Measurements from ENCODE around the gene KERA.

Gene KERA

GRCh38 chr12:91072931-91073330 is 15.1 kb upstream of the KERA start:
- no peak for DNase-seq

DNA sequence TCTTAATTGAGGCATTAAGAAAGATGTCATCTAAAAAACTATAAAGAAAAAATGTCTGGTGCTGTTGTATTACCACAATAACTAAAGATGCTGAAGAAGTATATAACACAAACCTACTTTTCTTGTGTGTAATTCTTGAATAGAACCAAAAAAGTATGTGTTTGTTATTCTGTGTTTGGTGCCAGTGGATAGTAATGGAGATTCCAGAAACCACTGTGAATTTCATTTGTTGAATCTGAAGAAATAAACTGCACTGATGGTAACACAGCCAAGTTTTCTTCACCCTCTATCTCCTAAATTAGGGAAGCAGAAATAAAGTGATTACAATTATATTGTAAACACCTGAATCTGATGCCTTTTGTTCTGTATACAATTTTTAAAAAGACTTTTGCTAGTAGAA is 13.1 kb upstream of the KERA start:
- no peak for DNase-seq

- DNase-seq: no peak
These were observed 7.6 kb upstream of the KERA start for GRCh38 chr12:91065396-91065795.

- no peak for DNase-seq
These were observed 6.8 kb upstream of the KERA start for GRCh38 chr12:91064640-91065039.

DNA sequence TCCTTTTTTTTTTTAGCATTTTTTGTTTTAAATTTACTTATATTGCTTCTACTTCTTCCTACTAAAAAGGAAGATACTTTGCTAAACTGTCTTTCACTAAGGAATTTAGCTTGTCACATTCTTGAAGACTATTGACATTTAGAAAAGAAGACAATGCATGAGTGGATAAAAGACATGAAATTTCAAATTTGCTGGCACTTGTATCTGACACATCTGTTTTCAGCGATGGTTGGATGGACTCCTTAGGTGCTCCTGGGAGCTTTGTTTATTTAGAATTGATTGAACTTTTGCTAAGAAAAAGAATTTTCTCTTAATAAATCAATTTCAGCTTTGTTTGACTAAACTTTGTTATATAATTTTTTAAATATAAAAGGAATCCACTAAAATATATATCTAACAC is 3.3 kb upstream of the KERA start:
- DNase-seq: no peak

DNA sequence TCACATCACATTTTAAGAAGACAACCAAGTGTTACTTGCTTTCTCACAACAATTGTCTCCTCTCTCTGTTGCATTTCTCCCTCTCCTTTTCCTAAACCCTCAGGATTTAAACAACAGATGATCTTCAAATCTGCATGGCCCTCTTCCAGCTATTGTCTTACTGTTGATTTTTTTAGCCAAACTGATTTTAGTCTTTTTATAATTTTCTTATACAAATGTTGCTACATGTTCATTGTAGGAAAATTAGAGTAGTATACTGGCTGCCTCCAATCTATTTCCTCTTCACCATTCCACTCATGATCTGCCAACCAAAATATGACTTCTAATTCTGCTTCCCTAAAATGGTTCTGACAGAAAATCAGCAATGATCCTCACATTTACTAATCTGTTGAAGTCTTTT is 1.4 kb upstream of the KERA start:
- no peak for DNase-seq

DNA sequence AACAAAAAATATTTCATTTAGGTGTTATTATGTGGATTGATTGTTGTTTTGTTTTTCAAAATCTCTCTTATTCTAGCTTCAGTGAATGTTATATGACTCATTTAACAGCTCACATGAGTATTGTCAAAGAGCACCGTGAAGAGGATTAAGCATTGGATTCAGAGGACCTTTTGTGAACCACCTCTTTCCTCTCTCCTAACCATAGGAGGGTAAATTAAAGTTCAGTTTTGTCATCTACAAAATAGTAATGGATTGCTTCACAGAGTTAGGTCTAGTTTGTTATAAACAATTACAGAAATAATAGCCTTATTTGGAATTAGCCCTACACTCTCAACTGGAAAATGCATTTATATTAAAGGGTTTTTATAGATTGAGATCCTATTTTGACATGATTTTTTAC is 962 bp upstream of the KERA start:
- DNase-seq: no peak

DNA sequence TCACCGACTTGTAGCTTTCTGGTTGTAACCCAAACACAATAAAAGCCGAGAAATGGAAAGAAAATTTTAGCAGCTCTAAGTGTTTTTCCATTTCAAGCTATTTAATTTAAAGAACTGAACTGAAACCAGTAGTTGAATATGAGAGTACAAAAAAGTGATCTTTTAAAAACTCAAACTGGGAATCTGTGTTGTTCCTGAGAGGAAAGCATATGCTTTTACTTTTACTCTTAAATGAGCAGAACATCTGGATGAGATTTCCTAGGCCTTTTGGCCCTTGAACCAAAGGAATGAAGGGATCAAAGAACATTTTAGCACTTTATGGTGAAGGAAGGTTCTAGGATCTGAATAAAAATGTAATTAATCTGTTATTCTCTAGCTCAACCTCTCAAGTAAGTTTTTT is 1.3 kb downstream of the KERA start:
- DNase-seq: no peak

DNA sequence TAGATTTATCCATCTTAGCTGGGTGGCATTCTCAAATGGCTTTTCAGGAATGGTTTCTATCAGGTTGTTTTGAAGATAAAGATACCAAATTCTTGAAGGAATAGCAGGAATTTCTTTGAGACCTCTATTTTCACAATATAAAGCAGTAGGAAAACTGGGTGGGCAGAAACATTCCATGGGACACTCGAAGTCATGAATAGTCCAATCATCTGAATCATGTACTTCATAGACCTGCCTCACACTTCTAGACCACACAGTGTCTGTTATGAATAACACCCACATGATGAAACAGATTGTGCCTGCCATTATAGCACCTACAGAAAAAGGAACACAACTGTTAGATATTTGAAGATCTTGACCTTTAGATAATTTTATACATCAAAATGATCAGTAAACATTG is 1.8 kb downstream of the KERA start:
- DNase-seq: no peak

DNA sequence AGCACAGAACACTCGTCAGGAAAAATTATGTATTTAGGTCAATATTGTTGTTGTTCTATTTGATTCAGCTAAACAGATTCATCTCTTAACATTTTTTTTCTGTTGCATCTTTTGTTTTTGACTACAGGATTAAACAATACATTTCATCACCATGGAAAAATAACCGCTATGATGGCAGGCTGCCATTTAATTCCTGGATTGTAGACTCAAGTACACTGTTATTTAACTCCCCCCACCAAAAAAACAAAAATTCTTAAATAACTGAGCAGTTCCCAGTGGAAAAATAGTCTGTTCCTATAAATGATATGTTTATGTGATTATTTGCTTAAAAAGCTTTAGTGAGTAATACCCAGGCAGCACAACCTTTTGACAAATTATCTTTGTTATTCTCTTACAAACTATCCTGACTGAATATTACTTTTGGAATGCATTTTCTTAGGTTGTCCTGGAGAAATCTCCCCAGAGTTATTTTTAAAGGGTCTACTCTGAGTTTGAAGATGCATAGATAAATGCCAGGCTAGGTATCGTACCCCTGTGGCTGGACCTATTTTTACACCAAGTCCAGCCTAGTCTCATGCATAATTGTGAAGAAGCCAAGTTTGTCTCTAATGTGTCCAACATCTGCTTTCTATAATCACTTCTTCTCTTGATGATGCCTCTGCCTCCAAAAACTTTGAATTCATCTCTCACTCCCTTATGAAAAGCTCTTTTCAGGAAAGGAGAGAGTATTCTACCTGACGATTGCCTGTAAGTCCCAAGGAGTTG is 3.7 kb downstream of the KERA start:
- peak; percentile 84 for DNase-seq

- DNase-seq: no peak
These were observed 5.8 kb downstream of the KERA start for GRCh38 chr12:91052026-91052425.

GRCh38 chr12:91044586-91044985 is 13.2 kb downstream of the KERA start:
- peak; percentile 39 for DNase-seq

DNA sequence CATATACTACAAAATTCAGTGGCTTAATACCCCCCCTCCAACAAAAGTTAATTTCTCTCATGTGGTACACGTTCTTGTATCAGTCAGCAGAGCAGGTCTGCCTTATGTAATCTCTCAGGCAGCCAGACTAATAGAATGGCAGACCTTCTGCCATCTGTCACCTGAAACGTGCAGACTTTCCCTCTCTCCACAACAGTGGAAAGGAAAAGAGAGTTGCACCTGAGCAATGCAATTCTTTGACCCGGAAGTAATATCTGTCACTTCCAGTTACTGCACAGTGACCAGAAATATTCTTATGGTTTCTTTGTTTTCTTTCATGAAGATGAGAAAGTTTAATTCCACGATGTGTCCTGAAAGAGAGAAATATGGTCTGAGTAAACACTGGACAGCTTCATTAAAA is 14.4 kb downstream of the KERA start:
- peak; percentile 75 for DNase-seq

DNA sequence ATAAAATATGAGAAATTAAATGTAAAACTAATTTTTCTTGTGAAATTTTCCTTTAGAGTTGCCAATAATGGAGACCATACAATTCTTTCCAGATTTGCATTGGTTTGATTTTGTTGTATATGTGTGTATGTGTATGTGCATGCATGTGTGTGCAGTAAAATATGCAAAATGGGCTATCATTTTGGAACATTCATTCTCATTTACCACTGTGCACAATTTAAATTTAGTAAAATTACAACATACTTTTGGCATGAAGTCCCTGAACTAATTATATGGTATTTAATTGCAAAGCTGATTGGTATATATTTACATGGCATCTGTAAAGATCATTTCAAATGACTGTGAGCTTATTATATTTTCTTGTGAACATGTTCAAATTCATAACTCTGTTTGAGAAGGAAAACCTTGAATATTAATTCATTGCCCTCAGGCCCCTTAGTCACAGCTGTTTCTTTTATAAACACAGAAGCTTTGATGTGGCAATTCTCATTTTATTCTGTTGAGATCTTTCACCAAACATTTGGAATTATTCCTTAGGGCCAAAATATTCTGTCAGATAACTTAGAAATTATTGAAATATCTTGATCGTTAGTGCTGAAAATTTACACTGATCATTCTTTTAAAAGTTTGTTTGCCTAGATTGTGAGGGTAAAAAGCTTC is 17.6 kb downstream of the KERA start:
- no peak for DNase-seq

GRCh38 chr12:91037276-91037675 is 20.5 kb downstream of the KERA start:
- peak; percentile 68 for DNase-seq

GRCh38 chr12:91033251-91033650 is 24.6 kb downstream of the KERA start:
- DNase-seq: no peak

GRCh38 chr12:91023326-91024004 is 34.4 kb downstream of the KERA start:
- no peak for DNase-seq

GRCh38 chr12:91021076-91021475 is 36.7 kb downstream of the KERA start:
- no peak for DNase-seq

GRCh38 chr12:91019455-91019854 is 38.4 kb downstream of the KERA start:
- no peak for DNase-seq

DNA sequence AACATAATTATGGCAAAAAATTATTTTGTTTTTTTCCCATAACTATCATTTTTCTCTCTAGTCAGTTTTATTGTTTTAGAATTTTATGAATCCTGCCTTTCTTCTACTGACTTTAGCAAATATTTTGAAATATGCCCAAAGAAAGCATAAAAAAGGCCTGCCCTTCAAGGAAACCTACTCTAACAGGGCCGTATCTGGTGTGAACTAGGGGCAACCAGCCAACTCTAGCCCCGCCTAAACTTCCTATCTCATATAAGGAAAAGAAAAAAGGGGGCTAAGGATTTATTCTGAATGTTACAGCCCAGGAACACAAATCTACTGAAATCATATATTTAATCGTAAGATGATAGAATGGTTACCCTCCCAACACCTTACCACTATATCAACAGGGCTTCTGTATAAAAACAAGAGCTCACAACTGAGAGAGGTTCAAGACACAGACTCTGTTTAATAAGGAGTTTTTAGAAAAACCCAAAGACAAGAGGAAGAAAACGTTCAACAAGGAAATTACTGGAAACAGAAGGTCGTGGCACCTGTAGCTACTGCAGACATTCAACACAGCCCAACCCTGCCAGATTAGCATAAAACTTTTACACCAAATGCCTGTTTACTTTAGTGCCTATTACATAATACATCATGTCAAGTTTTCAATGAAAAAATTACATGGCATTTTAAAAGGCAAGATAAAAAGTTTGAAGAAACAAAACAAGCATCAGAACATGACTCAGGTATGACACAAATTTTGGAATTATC is 40.1 kb downstream of the KERA start:
- no peak for DNase-seq

DNA sequence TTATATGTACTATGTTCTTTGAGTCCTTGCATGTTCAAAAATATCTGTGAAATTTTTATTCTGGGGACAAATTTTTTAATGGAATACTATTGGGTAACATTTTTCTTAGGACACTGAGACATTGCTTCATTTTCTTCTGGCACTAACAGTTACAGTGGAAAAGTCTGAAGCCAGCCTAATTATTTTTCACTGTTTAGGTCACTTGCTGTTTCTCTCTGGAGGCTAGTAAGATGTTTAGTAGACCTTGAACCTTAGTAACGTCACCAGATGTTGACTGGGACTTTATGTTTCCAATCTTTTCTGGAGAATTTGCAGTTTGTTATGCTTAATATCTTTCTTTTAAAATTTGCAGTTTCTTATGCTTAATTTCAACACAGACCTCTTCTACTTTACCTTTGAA is 40.8 kb downstream of the KERA start:
- DNase-seq: no peak

DNA sequence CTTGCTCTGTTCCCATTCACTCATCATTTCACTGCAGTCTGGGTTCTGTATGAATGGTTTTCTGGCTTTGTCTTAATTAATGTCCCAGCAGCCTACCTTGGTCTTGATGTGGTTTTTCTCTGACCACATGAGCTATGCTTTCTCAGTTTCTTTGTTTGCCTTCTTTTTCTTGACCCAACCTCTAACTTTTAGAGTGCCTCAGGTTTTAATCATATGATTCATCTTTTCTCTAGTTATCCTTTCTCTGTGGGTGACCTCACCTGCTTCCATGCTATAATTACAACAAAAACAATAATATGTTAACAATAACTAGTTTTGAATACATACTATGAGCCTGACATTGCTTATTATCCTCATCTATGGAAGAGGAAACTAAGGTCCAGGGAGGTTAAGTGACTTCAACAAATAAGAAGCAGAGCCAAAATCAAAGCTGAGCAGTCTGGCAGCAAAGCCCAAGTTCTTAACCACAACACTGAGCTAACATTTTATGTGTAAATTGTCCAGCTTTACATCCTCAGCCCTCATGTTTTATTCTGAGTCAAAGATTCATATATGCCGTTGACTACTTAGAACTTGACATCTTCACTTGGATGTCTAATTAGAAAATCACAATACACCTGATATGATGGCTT is 48.4 kb downstream of the KERA start:
- DNase-seq: no peak
